HG03460 (cell line): ENCODE data around the gene HDAC4.

Experiments
- ATAC-seq: cut with Tn5 transposase; IDR thresholded peaks from one replicate; pipeline ENCODE4 v1.9.1; 2021; ENCODE audit not compliant: unreplicated experiment

The HDAC4 gene

GRCh38 chr2:239148495-239149200, 252.2 kb downstream of the HDAC4 start:
- no peak for ATAC-seq

DNA sequence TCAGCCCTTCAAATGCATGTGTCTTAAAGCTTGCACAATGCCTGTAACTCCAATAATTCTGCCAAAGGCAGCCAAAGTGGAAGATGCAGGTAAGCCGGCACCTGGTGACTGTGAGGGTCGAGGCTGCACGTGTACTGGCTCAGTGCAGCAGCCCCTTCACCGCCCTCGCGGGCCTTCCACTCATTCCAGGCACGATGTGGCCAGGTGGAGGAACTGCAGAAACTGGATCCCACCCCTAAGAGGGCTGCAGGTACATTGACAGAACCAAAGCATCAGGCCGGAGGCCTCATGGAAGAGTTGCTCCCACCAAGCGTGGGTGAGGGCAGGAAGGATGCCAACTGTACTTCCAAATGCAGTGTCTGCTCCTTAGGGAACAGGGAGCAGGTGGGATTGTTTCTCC, 253.4 kb downstream of the HDAC4 start:
- ATAC-seq = no peak

DNA sequence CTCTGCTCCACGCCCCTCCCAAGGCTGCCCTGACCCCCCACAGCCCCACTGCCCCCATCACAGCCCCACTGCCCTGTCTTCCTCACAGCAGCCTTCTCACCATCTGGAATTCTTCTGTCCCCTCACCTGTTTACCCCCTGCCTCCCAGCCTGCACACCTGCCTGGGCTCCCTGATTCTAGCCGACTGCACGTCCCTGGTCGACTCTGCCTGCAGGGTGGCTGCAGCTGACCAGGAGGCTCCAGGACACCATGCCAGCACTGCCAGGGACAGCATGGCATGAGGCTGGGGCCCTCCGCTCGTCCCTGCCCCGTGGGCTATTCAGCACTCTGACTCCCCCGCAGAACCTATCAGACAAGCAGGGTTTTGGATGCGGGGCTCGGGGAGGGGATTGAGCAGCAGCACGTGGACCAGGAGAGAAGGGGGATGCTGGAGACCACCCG, 254.1 kb downstream of the HDAC4 start:
- ATAC-seq = no peak

DNA sequence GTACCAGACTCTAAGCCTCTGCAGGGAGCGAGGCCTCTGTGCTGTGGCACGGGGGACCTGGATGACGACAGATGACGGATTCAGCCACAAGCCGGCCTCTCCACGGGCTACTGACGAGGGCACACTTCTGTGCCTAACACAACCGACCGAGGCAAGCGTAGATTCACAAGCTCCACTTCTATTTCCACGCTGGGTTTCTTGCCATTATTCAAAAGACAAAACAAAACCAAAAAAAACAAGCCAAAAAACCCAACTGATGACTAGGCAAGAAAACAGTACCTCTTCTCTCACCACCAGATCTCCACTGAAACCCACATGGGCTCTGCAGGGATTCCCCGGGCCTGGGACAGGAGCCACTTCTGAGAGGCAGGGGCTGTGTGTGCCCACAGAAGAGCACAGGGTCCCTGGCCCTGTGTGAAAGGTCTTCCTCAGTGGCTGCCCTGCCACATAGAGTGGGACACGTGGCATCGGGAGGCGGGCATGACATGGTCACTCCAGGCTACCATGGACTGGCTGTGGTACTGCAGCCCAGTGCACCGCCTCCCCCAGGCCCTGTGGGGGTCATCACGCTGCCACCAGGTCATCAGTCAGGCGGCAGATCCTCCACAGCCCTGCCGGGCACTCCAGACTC, 254.7 kb downstream of the HDAC4 start:
- no peak for ATAC-seq

GRCh38 chr2:239145601-239146000, 255.2 kb downstream of the HDAC4 start:
- no peak for ATAC-seq

- no peak for ATAC-seq
Measured at GRCh38 chr2:239145106-239145505, 255.7 kb downstream of the HDAC4 start.

DNA sequence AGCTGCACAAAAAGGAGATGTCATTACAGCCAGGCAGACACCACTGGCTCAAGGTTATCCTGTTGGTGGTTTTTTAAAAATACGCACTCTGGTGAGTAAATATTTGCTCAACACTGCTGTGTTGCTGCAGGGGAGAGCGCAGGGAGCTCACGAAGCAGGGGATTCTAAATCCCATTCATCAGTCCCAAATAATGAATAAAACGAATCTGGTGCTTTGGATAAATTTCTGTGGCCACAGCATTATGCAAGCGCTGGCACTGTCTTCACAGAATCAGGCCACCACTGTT, 256.2 kb downstream of the HDAC4 start:
- no peak for ATAC-seq

- ATAC-seq = no peak
Measured at GRCh38 chr2:239143858-239144712, 256.7 kb downstream of the HDAC4 start.

DNA sequence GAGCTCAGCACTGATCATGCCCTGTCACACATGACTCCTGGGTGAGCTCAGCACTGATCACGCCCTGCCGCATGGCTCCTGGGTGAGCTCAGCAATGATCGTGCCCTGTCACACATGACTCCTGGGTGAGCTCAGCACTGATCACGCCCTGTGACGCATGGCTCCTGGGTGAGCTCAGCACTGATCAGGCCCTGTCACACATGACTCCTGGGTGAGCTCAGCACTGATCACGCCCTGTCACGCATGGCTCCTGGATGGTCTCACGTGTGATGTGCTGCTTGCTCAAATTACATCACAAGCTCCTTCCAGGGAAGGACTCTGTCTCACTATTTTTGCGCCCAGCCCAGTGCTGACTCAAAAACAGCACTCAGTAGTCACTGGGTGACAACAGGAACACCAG, 258.0 kb downstream of the HDAC4 start:
- no peak for ATAC-seq

GRCh38 chr2:239142296-239142695, 258.5 kb downstream of the HDAC4 start:
- ATAC-seq = no peak

DNA sequence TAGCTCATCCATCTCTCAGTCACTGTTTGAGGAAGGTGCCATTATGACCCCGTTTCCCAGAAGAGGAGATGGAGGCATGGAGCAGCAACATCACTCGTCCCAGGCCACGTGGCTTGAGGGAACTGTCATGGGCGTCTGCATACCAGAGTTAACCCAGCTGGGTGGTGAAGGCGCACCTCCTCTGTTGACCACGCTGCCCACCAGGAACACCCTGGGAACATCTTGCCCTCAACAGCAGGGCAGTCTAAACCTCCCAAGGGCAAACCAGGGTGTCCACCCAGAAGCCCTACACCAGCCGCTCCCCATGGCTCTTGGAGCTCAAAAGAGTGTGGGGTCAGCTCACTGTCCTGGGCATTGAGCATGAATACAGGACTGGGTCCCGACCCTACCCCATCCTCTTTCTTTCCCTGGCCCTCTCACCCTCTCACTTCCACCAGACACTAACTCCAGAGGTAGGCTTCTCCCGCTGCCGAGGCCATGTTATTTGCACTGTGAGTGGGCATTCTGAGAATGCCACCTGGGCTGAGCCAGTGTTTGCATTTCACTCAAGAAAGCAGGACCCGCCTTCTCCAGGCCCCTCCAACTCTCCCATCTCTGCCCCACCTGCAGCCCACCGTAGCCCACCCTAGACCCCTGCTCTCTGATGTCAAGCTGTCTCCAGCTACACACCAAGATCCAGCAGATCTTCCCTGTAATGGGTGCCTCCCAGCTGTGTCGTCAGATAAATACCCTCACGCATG, 259.6 kb downstream of the HDAC4 start:
- no peak for ATAC-seq

DNA sequence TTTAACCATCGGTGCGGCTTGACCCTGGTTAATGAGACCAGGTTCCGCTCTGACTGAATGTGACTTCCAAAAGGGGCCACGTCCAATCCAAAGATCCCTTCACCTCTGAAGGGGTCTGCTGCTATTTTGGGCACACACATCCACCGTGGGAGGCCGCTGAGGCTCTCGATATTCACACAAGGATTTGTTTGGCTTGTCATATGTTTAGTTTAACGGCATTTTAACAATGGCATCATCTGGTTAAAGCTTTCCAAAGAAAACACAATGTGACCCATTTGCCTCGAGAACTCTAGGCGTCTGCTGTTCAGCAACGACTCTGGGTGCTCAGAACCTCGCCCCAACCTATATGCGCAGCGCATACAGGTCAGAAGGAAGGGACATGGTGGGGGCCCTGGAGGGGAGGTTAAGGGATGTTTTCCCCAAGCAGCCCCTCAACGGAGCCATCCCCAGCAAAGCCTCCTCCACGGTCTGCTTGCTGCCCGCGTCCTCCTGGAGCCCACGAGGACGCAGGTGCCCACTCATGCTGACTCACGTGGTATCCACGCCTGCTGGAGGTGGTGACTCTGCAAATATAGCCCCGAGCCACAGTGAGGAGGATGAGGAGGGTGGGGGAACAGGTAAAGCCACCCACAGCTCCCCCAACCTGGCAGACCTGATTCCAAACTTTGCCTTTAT, 260.3 kb downstream of the HDAC4 start:
- ATAC-seq = no peak

DNA sequence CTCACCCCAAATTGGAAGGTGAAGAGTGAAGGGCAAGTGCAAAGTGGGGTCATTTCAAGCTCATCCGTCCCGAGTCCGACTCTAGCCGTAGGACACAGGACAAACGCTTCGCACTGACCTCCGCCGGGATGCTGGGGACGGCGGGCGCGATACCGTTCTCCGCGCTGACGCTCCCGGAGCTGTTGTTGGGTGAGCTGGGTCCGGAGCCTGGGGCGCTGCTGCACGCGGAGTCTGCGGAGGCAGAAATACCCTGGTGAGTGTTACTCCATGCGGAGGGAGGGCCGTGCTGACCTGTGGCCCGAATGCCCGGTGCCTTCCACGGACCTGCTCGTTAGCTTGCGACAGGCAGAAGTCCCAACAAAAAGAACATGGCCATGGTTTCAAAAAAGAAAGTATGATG, 261.3 kb downstream of the HDAC4 start:
- ATAC-seq = no peak

- ATAC-seq = no peak
Measured at GRCh38 chr2:239139101-239139500, 261.7 kb downstream of the HDAC4 start.

DNA sequence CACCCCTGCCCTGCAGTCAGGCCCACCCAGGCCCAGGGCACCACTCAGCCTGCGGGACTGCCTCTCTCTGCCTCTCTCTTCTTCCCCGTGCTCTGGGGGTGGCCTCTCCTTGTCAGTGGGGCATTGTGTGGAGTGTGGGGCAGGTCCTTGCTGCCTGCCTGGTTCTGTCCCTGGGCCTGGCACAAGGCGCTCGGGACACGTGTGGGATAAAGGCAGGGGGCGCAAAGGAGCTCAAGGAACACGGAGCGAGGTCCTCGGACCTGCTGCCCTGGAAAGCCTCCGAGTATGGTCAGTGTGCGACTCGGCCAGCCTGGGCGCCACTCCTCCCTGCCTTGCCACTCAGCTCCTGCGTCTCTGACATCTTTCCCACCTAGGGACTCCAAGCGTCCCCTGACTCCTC, 262.2 kb downstream of the HDAC4 start:
- ATAC-seq = no peak

DNA sequence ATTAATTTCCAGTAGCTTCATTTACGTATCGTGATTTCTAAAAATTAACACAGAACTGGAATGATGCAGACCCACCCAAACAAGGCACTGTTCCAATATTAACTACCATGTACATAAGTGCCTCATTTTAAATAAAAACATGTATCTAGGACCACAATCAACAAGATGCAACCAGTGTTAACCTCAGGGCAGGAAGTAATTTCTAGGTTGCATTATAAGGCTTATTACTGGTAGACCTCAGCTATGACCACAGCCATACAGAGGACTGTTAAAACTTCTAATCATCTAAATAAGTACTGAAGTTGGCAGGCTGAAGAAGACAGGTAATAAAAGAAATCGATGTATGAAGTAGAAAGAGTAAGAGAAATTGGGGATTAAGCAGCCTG, 262.9 kb downstream of the HDAC4 start:
- ATAC-seq = no peak

DNA sequence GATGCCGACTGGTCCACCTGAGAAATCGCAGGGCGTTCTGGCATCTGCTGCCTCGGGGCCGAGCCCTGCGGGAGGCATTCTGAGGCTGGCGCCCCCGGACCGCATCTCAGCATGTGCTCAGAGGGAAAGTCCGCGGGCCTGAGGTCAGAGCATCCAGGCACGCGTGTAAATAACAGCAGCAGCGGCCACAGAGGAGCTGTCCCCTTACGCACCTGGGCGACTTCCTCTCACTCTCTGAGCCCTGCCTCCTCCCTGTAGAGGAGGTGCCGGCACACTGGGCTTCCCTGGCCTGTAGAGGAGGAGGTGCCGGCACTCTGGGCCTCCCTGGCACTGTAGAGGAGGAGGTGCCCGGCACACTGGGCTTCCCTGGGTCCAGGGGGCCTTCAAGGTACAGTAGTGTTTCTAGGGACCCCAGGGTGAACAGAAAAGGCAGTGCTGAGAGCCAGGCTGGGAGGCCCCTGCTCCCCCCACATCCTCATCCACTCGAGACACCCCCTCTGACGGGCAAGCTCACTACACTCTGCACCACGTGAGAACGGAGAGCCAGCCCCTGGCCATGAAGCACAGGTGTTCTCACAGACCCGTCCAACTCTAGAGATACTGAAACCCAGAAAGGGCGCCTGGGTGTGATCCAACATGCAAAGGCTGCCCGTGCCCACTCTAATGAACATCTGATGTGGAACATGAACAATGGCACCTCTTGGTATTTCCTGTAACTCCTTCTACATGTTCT, 263.5 kb downstream of the HDAC4 start:
- ATAC-seq = no peak

DNA sequence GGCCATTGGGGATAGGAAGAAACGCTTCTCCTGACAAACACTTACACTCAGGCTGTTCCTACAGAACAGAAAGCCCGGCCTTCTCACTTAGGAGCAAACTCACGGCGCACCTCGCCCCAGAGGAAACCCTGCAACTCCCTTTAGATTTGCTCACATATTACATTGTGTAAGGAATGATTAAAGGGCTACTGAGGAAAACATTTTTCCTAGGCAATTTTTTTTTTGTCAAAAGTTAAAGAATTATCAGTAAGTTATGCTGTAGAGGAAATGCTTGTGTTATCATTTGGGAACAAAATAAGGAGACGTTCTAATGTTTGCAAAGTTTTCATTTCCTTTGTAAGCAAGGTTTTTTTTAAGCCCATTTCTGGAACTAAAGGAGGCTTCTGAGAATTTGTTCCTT, 264.1 kb downstream of the HDAC4 start:
- ATAC-seq = no peak

DNA sequence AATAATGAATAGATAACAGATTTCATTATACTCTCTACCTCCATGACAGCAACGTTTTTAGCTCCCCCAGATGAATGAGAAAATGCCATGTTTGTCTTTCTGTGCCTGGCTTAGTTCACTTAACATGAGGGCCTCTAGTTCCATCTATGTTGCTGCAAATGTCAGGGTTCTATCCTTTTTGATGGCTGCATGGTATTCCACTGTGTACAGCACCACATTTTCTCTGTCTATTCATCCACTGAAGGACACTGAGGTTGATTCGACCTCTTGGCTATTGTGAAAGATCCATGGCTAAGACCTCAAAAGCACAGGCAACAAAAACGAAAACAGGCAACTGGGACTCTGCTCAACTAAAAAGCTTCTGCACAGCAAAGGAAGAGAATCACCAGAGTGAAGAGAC, 264.6 kb downstream of the HDAC4 start:
- no peak for ATAC-seq

- ATAC-seq = no peak
Measured at GRCh38 chr2:239135531-239135930, 265.3 kb downstream of the HDAC4 start.
